Tibial nerve (tissue), 4 donors: Measurements from ENCODE around the gene ZBTB33. TPM values are rescaled to one million over a fixed set of nuclear protein-coding genes. Genes with fewer than 3 reads are reported as not detected.

Experiments
- DNase-seq, 2 donors: peaks; one replicate each; pipeline ENCODE4 v3.0.0-alpha.2; 2019; ENCODE audit warnings: low spot score in 2 of 2
- H3K27ac ChIP-seq, 4 donors: fragments of 200-600 bp; sonication (generic) in 3 of 4; one replicate each; pipeline ENCODE4 v1.5.1; 2017 to 2019; ENCODE audit warnings: mild to moderate bottlenecking in 1 of 4
- H3K27me3 ChIP-seq, 2 donors: fragments of 200-600 bp; sonication (generic) in 1 of 2; one replicate each; pipeline versions ENCODE4 v1.5.1 to v1.6.0; 2017 to 2019
- H3K36me3 ChIP-seq, 3 donors: fragments of 200-600 bp; sonication (generic); one replicate each; pipeline ENCODE4 v1.5.1; 2018 to 2019
- H3K4me1 ChIP-seq, 4 donors: fragments of 200-600 bp; sonication (generic) in 3 of 4; one replicate each; pipeline ENCODE4 v1.5.1; 2017 to 2019
- H3K4me3 ChIP-seq, 4 donors: fragments of 200-600 bp; sonication (generic) in 3 of 4; one replicate each; pipeline ENCODE4 v1.5.1; 2017 to 2019; ENCODE audit warnings: mild to moderate bottlenecking in 1 of 4, moderate library complexity in 1 of 4
- H3K9me3 ChIP-seq, 4 donors: fragments of 200-600 bp; sonication (generic) in 3 of 4; one replicate each; pipeline ENCODE4 v1.5.1; 2017 to 2019
- EP300 ChIP-seq, 2 donors: sonication (generic); formaldehyde crosslinking; IDR thresholded peaks; one replicate each; pipeline ENCODE4 v1.6.1; 2017; ENCODE audit warnings: antibody characterized with exemption in 2 of 2, mild to moderate bottlenecking in 1 of 2
- POLR2A ChIP-seq, 2 donors: fragments of 450-650 bp; IDR thresholded peaks; one replicate each; pipeline ENCODE4 v1.6.1; 2017; ENCODE audit warnings: antibody characterized with exemption in 2 of 2, mild to moderate bottlenecking in 2 of 2, moderate library complexity in 2 of 2
- WGBS, 2 donors: methylation state at CpG; one replicate each; pipeline ENCODE4 v1.1.5; 2018; 5-methylcytosine and 5-hydroxymethylcytosine counted together
- total RNA-seq, 4 donors: library from RNA; depleted of rRNA; stranded (reverse); fragments of >200 nt; gene quantifications; one replicate each; pipeline ENCODE4 v1.1.0, GENCODE V29; 2016
- TF ChIP-seq, protein P1 (sequence below), 5 experiments: fragments of 200-600 bp in 3 of 5; fragments of 450-650 bp in 2 of 5; sonication (generic) in 3 of 5; IDR thresholded peaks; one replicate each; pipeline ENCODE4 v1.5.1; 2016 to 2019; ENCODE audit warnings: antibody characterized with exemption in 5 of 5, mild to moderate bottlenecking in 3 of 5, moderate library complexity in 2 of 5

ZBTB33 gene
- total RNA-seq, 4 donors from 2014 or later: 9.8 to 13.1 (median 11.4) TPM

DNA sequence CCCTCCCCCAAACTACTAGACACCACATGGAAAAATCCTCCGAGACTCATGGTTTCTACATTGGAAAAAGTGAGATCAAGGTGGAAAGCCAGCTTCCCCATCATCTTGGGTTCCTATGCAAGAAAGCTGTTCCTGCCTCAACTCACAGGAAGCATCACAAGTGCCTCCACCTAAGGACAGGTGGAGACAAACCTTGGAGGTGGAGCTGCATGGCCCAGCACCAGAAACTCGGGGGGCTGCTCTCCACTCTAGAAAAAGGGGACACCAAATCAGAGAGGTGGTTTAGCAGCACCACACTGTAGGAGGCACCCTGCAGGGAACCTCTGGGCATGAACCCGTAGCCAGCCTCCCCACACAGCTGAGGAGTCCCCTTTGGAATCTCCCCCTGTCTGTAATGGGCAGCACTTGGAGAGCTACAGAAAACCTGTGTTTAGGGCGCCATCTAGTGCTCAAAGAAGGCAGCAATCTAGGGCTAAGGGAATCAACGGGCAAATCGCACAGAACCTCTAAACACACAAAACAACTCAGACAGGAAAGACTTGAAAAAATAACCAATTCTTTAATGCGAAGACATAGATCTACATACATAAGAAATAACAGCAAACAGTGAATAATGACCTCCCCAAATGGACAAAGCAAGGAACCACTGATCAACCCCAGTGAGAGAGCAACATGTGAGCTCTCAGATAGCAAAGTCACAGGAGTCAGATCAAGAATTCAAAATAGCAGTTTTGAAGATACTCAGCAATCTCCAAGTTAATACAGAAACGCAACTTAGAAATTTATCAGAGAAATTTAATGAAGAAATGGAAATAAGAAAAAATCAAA lies 37.0 kb upstream of the ZBTB33 start:
- H3K4me1 ChIP-seq: no peaks in the 10 kb centered on the region
- peaks cover 0 to 3% of the 10 kb centered on the region in 2 donors for H3K27me3 ChIP-seq
- 25 to 26% methylated on average over 7 to 8 of the region's 8 CpGs for WGBS, 2 donors
- no peak overlapping the region for H3K27ac ChIP-seq
- H3K36me3 ChIP-seq: no peaks in the 10 kb centered on the region
- TF ChIP-seq POLR2A (IDR thresholded peaks at IDR 0.05): no peak
- TF ChIP-seq, protein P1, sequence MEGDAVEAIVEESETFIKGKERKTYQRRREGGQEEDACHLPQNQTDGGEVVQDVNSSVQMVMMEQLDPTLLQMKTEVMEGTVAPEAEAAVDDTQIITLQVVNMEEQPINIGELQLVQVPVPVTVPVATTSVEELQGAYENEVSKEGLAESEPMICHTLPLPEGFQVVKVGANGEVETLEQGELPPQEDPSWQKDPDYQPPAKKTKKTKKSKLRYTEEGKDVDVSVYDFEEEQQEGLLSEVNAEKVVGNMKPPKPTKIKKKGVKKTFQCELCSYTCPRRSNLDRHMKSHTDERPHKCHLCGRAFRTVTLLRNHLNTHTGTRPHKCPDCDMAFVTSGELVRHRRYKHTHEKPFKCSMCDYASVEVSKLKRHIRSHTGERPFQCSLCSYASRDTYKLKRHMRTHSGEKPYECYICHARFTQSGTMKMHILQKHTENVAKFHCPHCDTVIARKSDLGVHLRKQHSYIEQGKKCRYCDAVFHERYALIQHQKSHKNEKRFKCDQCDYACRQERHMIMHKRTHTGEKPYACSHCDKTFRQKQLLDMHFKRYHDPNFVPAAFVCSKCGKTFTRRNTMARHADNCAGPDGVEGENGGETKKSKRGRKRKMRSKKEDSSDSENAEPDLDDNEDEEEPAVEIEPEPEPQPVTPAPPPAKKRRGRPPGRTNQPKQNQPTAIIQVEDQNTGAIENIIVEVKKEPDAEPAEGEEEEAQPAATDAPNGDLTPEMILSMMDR (IDR thresholded peaks at IDR 0.05): peak; percentile 60 to 77 (median 68)
- TF ChIP-seq EP300 (IDR thresholded peaks at IDR 0.05): no peak
- no peaks in the 10 kb centered on the region for H3K9me3 ChIP-seq
- H3K4me3 ChIP-seq: no peak overlapping the region
- DNase-seq: peak in 1 of 2 donors; percentile 65

GRCh38 chrX:120223374-120223773 lies 27.2 kb upstream of the ZBTB33 start:
- TF ChIP-seq EP300 (IDR thresholded peaks at IDR 0.05) (no peak), POLR2A (IDR thresholded peaks at IDR 0.05) (no peak)
- TF ChIP-seq, protein P1 (IDR thresholded peaks at IDR 0.05): no peak
- WGBS, 2 donors: 74% methylated on average over 8 of the region's 8 CpGs; no CpG with 5 or more reads in 1 of the 2 donors
- Histone ChIP-seq H3K27ac (no peak overlapping the region), H3K27me3 (no peaks in the 10 kb centered on the region), H3K4me3 (no peak overlapping the region), H3K4me1 (no peaks in the 10 kb centered on the region), H3K36me3 (peaks cover 0 to 7% (median 0%) of the 10 kb centered on the region in 3 donors), H3K9me3 (no peaks in the 10 kb centered on the region)
- no peak for DNase-seq

DNA sequence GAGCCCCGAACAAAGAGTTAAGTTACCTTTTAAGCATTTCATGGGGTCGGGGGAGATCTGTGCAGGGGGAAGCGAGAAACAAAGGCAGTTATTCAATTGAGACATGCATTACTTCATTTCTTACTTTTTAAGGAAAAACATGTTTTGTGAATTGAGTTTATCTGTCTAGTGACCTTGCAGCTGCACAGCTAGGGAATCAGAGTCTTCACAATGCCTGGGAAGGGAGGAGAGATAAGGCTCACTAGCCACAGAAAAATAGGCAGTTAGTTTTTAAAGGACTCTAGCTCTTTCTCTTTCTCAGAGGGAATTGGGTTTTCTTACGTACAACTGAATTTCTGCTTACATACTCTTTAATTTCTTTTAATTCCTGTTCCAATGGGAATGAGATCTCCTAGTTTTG lies 26.2 kb upstream of the ZBTB33 start:
- 73 to 84% methylated on average over 4 of the region's 4 CpGs for WGBS, 2 donors
- H3K27me3 ChIP-seq: no peaks in the 10 kb centered on the region
- no peak overlapping the region for H3K27ac ChIP-seq
- H3K4me3 ChIP-seq: no peak overlapping the region
- no peaks in the 10 kb centered on the region for H3K9me3 ChIP-seq
- peaks cover 0 to 7% (median 0%) of the 10 kb centered on the region in 3 donors for H3K36me3 ChIP-seq
- DNase-seq: no peak
- no peaks in the 10 kb centered on the region for H3K4me1 ChIP-seq
- TF ChIP-seq POLR2A (IDR thresholded peaks at IDR 0.05): no peak
- TF ChIP-seq, protein P1 (IDR thresholded peaks at IDR 0.05): no peak
- TF ChIP-seq EP300 (IDR thresholded peaks at IDR 0.05): no peak

DNA sequence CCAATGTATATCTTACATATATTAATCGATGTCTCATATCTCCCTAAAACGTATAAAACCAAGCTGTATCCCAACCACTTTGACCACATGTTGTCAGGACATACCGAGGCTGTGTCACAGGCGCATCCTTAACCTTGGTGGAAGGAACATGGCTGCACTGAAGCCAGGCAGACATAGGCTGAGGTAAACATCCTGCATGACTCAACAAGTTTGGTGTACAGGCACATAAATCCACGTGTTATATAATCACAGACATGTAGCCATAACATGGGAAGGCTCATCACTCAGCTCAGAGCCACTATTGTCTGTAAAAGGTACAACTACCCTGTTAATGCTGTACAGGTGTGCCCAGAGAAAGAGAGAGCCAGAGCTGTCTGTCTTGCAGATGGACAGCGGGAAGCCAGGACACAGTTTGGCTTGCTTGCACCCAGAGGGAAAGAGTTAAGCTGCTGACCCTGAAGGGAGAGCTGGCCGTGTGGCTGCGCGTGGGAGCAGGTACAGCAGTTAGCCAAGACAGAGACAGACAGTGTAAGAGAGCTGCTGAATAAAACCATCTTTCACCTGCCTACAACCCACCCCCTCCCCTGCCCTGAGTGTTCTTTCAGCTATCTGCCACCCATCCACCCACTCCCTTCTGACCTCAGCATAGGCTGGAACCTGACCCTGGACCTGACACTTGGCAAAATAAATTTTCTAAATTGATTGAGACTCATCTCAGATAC lies 22.3 kb upstream of the ZBTB33 start:
- WGBS, 2 donors: 65 to 89% methylated on average over 5 to 9 of the region's 9 CpGs
- H3K4me3 ChIP-seq: no peak overlapping the region
- H3K36me3 ChIP-seq: no peaks in the 10 kb centered on the region

More for the DNA sequence above, 22.3 kb upstream of the ZBTB33 start:
- no peaks in the 10 kb centered on the region for H3K27me3 ChIP-seq
- TF ChIP-seq, protein P1 (IDR thresholded peaks at IDR 0.05): no peak
- TF ChIP-seq EP300 (IDR thresholded peaks at IDR 0.05): no peak
- no peak for TF ChIP-seq POLR2A (IDR thresholded peaks at IDR 0.05)
- no peak overlapping the region for H3K27ac ChIP-seq
- no peaks in the 10 kb centered on the region for H3K9me3 ChIP-seq
- no peaks in the 10 kb centered on the region for H3K4me1 ChIP-seq
- no peak for DNase-seq
